Fibroblast of skin of left biceps (primary cell): ENCODE results near the gene FLCN.

ENCODE experiments used
- DNase-seq, 2 experiments: peaks; one replicate each; pipeline ENCODE4 v3.0.0-alpha.2; 2013; ENCODE audit warnings: low read depth in 2 of 2

FLCN gene

GRCh38 chr17:17235212-17236174 lies 1.5 kb downstream of the FLCN start:
- no peak for DNase-seq

- DNase-seq: no peak
These were observed 4.7 kb downstream of the FLCN start for GRCh38 chr17:17232303-17232621.

GRCh38 chr17:17231621-17232302 lies 5.2 kb downstream of the FLCN start:
- DNase-seq: no peak

- no peak for DNase-seq
These were observed 7.3 kb downstream of the FLCN start for GRCh38 chr17:17229416-17230384.

GRCh38 chr17:17228521-17229279 lies 8.3 kb downstream of the FLCN start:
- no peak for DNase-seq

- DNase-seq: no peak
These were observed 9.1 kb downstream of the FLCN start for GRCh38 chr17:17227608-17228520.

- DNase-seq: no peak
These were observed 10.3 kb downstream of the FLCN start for GRCh38 chr17:17226451-17227265.

GRCh38 chr17:17225901-17226300 lies 11.1 kb downstream of the FLCN start:
- DNase-seq: no peak

GRCh38 chr17:17224137-17224536 lies 12.8 kb downstream of the FLCN start:
- no peak for DNase-seq

- no peak for DNase-seq
These were observed 13.2 kb downstream of the FLCN start for GRCh38 chr17:17223736-17224135.

GRCh38 chr17:17221329-17221728 lies 15.6 kb downstream of the FLCN start:
- no peak for DNase-seq

GRCh38 chr17:17220529-17220928 lies 16.4 kb downstream of the FLCN start:
- DNase-seq: no peak

GRCh38 chr17:17217995-17218394 lies 19.0 kb downstream of the FLCN start:
- no peak for DNase-seq

- DNase-seq: no peak
These were observed 20.2 kb downstream of the FLCN start for GRCh38 chr17:17216776-17217175.

- DNase-seq: no peak
These were observed 20.7 kb downstream of the FLCN start for GRCh38 chr17:17216236-17216635.

GRCh38 chr17:17215575-17215974 lies 21.4 kb downstream of the FLCN start:
- no peak for DNase-seq

- no peak for DNase-seq
These were observed 22.1 kb downstream of the FLCN start for GRCh38 chr17:17214646-17215436.

- no peak for DNase-seq
These were observed 23.2 kb downstream of the FLCN start for GRCh38 chr17:17213775-17214174.
